HEK293 (cell line): ENCODE results near the gene TACC2.

ENCODE experiments used
- CTCF ChIA-PET: fragments of 350-600 bp; formaldehyde crosslinking; extraction: SDS; loops from one replicate; lab custom pipeline; 2021; ENCODE audit warnings: antibody characterized with exemption; lab: Yijun Ruan, JAX
- POLR2A ChIA-PET: fragments of 300-600 bp; formaldehyde crosslinking; extraction: SDS; loops from one replicate; lab custom pipeline; 2020; ENCODE audit warnings: antibody characterized with exemption, inconsistent platforms; lab: Yijun Ruan, JAX
- H3K27ac ChIP-seq: fragments of 200-500 bp; sonication (Bioruptor generic); 2 replicates; pipeline ENCODE4 v1.5.1; 2014; ENCODE audit warnings: low read depth, low read length, control low read depth, inconsistent platforms; ENCODE audit errors: extremely low read depth
- H3K36me3 ChIP-seq, 2 experiments: fragments of 200-500 bp in 1 of 2; sonication (Bioruptor generic) in 1 of 2; 1 replicate in 1 of 2; 2 replicates in 1 of 2; pipeline ENCODE4 v1.5.1; 2014 to 2017; ENCODE audit warnings: inconsistent platforms in 2 of 2, low read length in 2 of 2; ENCODE audit not compliant: control insufficient read depth in 2 of 2, insufficient read depth in 1 of 2
- H3K4me1 ChIP-seq: fragments of 200-500 bp; sonication (Bioruptor generic); 2 replicates; pipeline ENCODE4 v1.5.1; 2014; ENCODE audit warnings: mild to moderate bottlenecking, low read length, inconsistent platforms; ENCODE audit not compliant: control insufficient read depth, insufficient read depth
- H3K4me3 ChIP-seq: 2 replicates; pipeline ENCODE4 v1.5.1; 2011; ENCODE audit warnings: low read depth, mild to moderate bottlenecking, control low read depth, low read length, moderate library complexity
- H3K9me3 ChIP-seq: fragments of 200-500 bp; sonication (Bioruptor generic); 2 replicates; pipeline ENCODE4 v1.5.1; 2014; ENCODE audit warnings: low read depth, low read length, inconsistent platforms; ENCODE audit not compliant: control insufficient read depth, insufficient read depth
- HOXA7 ChIP-seq: sonication (generic); formaldehyde crosslinking; IDR thresholded peaks from 2 replicates; pipeline ENCODE4 v1.8.1; 2022; ENCODE audit warnings: missing genetic modification reagents, borderline replicate concordance
- HOXC10 ChIP-seq: sonication (generic); formaldehyde crosslinking; IDR thresholded peaks from 2 replicates; pipeline ENCODE4 v1.8.1; 2023; ENCODE audit warnings: mild to moderate bottlenecking, missing genetic modification reagents
- KLF8 ChIP-seq: fragments of 450-650 bp; formaldehyde crosslinking; IDR thresholded peaks from 2 replicates; pipeline ENCODE4 v1.5.1; 2016; ENCODE audit warnings: missing biosample characterization, missing genetic modification characterization
- OSR2 ChIP-seq: fragments of 450-650 bp; formaldehyde crosslinking; IDR thresholded peaks from 2 replicates; pipeline ENCODE4 v1.5.1; 2016; ENCODE audit warnings: missing biosample characterization, missing genetic modification characterization
- PRDM4 ChIP-seq: fragments of 450-650 bp; formaldehyde crosslinking; IDR thresholded peaks from 2 replicates; pipeline ENCODE4 v1.5.1; 2017; ENCODE audit warnings: missing biosample characterization, missing genetic modification characterization
- TRIM28 ChIP-seq: IDR thresholded peaks from 2 replicates; pipeline ENCODE4 v1.6.1; 2011; ENCODE audit warnings: low read length, control low read depth, borderline replicate concordance
- WT1 ChIP-seq: fragments of 450-650 bp; formaldehyde crosslinking; IDR thresholded peaks from 2 replicates; pipeline ENCODE4 v1.5.1; 2016; ENCODE audit warnings: missing biosample characterization, missing genetic modification characterization
- YY1 ChIP-seq: fragments of 450-650 bp; formaldehyde crosslinking; IDR thresholded peaks from 2 replicates; pipeline ENCODE4 v1.5.1; 2018; ENCODE audit warnings: missing biosample characterization, missing genetic modification characterization
- ZBTB21 ChIP-seq: fragments of 450-650 bp; formaldehyde crosslinking; IDR thresholded peaks from 2 replicates; pipeline ENCODE4 v1.5.1; 2017; ENCODE audit warnings: missing biosample characterization, missing genetic modification characterization
- ZBTB44 ChIP-seq: fragments of 450-650 bp; IDR thresholded peaks from 2 replicates; pipeline ENCODE4 v1.5.1; 2018; ENCODE audit warnings: missing biosample characterization, mild to moderate bottlenecking, missing genetic modification characterization
- ZEB2 ChIP-seq: fragments of 450-650 bp; formaldehyde crosslinking; IDR thresholded peaks from 2 replicates; pipeline ENCODE4 v1.5.1; 2016; ENCODE audit warnings: missing biosample characterization, missing genetic modification characterization
- ZNF132 ChIP-seq: fragments of 450-650 bp; formaldehyde crosslinking; IDR thresholded peaks from 2 replicates; pipeline ENCODE4 v1.5.1; 2017; ENCODE audit warnings: missing biosample characterization, missing genetic modification characterization, borderline replicate concordance
- ZNF175 ChIP-seq: fragments of 450-650 bp; formaldehyde crosslinking; IDR thresholded peaks from 2 replicates; pipeline ENCODE4 v1.5.1; 2016; ENCODE audit warnings: missing biosample characterization, missing genetic modification characterization
- ZNF202 ChIP-seq: fragments of 450-650 bp; formaldehyde crosslinking; IDR thresholded peaks from 2 replicates; pipeline ENCODE4 v1.5.1; 2016; ENCODE audit warnings: missing biosample characterization, missing genetic modification characterization, borderline replicate concordance
- ZNF292 ChIP-seq: fragments of 450-650 bp; formaldehyde crosslinking; IDR thresholded peaks from 2 replicates; pipeline ENCODE4 v1.5.1; 2016; ENCODE audit warnings: low read depth, missing biosample characterization, missing genetic modification characterization, borderline replicate concordance
- ZNF391 ChIP-seq: fragments of 450-650 bp; formaldehyde crosslinking; IDR thresholded peaks from 2 replicates; pipeline ENCODE4 v1.5.1; 2016; ENCODE audit warnings: low read depth, missing biosample characterization, missing genetic modification characterization, borderline replicate concordance
- ZNF394 ChIP-seq: fragments of 450-650 bp; formaldehyde crosslinking; IDR thresholded peaks from 2 replicates; pipeline ENCODE4 v1.5.1; 2016; ENCODE audit warnings: missing biosample characterization, missing genetic modification characterization, mild to moderate bottlenecking, moderate library complexity, borderline replicate concordance
- ZNF521 ChIP-seq: fragments of 450-650 bp; formaldehyde crosslinking; IDR thresholded peaks from 2 replicates; pipeline ENCODE4 v1.5.1; 2017; ENCODE audit warnings: missing biosample characterization, mild to moderate bottlenecking, missing genetic modification characterization
- ZNF549 ChIP-seq: fragments of 450-650 bp; IDR thresholded peaks from 2 replicates; pipeline ENCODE4 v1.5.1; 2018; ENCODE audit warnings: missing biosample characterization, missing genetic modification characterization, mild to moderate bottlenecking, inconsistent platforms, moderate library complexity
- ZNF585B ChIP-seq: fragments of 450-650 bp; formaldehyde crosslinking; IDR thresholded peaks from 2 replicates; pipeline ENCODE4 v1.5.1; 2016; ENCODE audit warnings: missing biosample characterization, missing genetic modification characterization
- ZNF600 ChIP-seq: fragments of 450-650 bp; formaldehyde crosslinking; IDR thresholded peaks from 2 replicates; pipeline ENCODE4 v1.5.1; 2016; ENCODE audit warnings: missing biosample characterization, missing genetic modification characterization
- ZNF626 ChIP-seq: fragments of 450-650 bp; sonication (Bioruptor Pico); formaldehyde crosslinking; IDR thresholded peaks from 2 replicates; pipeline ENCODE4 v1.5.1; 2018; ENCODE audit warnings: missing biosample characterization, missing genetic modification characterization, inconsistent platforms
- ZNF639 ChIP-seq: fragments of 450-650 bp; formaldehyde crosslinking; IDR thresholded peaks from 2 replicates; pipeline ENCODE4 v1.5.1; 2016; ENCODE audit warnings: missing biosample characterization, missing genetic modification characterization
- ZNF645 ChIP-seq: fragments of 450-650 bp; formaldehyde crosslinking; IDR thresholded peaks from 2 replicates; pipeline ENCODE4; 2016; ENCODE audit warnings: missing biosample characterization, missing genetic modification characterization
- ZNF670 ChIP-seq: fragments of 450-650 bp; formaldehyde crosslinking; IDR thresholded peaks from 2 replicates; pipeline ENCODE4 v1.5.1; 2016; ENCODE audit warnings: missing biosample characterization, missing genetic modification characterization, low read depth
- ZNF704 ChIP-seq: fragments of 450-650 bp; formaldehyde crosslinking; IDR thresholded peaks from 2 replicates; pipeline ENCODE4 v1.5.1; 2016; ENCODE audit warnings: missing biosample characterization, missing genetic modification characterization

Gene TACC2

GRCh38 chr10:121952226-121952625, 36.7 kb upstream of the TACC2 start (continued):
- TF ChIP-seq ZNF626 (tag by site-specific recombination) (no peak), ZNF391 (tag by site-specific recombination) (no peak), ZNF202 (tag by site-specific recombination) (no peak), ZBTB44 (tag by site-specific recombination) (no peak), ZNF704 (tag by site-specific recombination) (no peak), ZNF521 (tag by site-specific recombination) (no peak), ZNF639 (tag by site-specific recombination) (no peak)

- no peaks in the 10 kb centered on the region for H3K4me1 ChIP-seq
- ChIA-PET CTCF (interaction anchor here (1.0 kb wide), 1 partner anchor 10 kb away, joined by 3 read pairs; no protein-coding TSS in a partner anchor), POLR2A (no interaction called here)
- H3K36me3 ChIP-seq: peaks cover 39 to 51% of the 10 kb centered on the region in 2 experiments
- H3K9me3 ChIP-seq: no peaks in the 10 kb centered on the region
- H3K4me3 ChIP-seq: no peak overlapping the region
- H3K27ac ChIP-seq: no peak overlapping the region
- TF ChIP-seq YY1 (no peak), ZNF394 (tag by site-specific recombination) (0 out of 2 replicates have a peak, but pooled peaks have one; percentile 29), ZNF549 (tag by site-specific recombination) (no peak), ZEB2 (tag by site-specific recombination) (no peak), ZNF645 (tag by site-specific recombination) (no peak)
Observed at GRCh38 chr10:121956111-121957061, 32.6 kb upstream of the TACC2 start.

- no peak overlapping the region for H3K4me3 ChIP-seq
- H3K4me1 ChIP-seq: no peaks in the 10 kb centered on the region
- no peak overlapping the region for H3K27ac ChIP-seq
- POLR2A ChIA-PET: no interaction called here
- CTCF ChIA-PET: interaction anchor here (1.1 kb wide), 1 partner anchor 11 kb away, joined by 4 read pairs; no protein-coding TSS in a partner anchor
- peaks cover 51 to 70% of the 10 kb centered on the region in 2 experiments for H3K36me3 ChIP-seq
- H3K9me3 ChIP-seq: no peaks in the 10 kb centered on the region
- TF ChIP-seq ZBTB21 (tag by site-specific recombination) (no peak), ZNF600 (tag by site-specific recombination) (no peak), ZNF670 (tag by site-specific recombination) (no peak), WT1 (tag by site-specific recombination) (no peak), KLF8 (tag by site-specific recombination) (no peak), ZNF132 (no peak), TRIM28 (no peak), ZNF175 (tag by site-specific recombination) (no peak), PRDM4 (tag by site-specific recombination) (no peak), ZNF585B (no peak), HOXC10 (CRISPR knock-in tag) (no peak), ZNF292 (tag by site-specific recombination) (no peak), HOXA7 (no peak), OSR2 (tag by site-specific recombination) (no peak)
Observed at GRCh38 chr10:121959671-121960070, 29.3 kb upstream of the TACC2 start.
